ENCODE results near the gene LZTFL1. TPM values are rescaled to one million over a fixed set of nuclear protein-coding genes. Genes with fewer than 3 reads are reported as not detected.

LZTFL1 gene, protein sequence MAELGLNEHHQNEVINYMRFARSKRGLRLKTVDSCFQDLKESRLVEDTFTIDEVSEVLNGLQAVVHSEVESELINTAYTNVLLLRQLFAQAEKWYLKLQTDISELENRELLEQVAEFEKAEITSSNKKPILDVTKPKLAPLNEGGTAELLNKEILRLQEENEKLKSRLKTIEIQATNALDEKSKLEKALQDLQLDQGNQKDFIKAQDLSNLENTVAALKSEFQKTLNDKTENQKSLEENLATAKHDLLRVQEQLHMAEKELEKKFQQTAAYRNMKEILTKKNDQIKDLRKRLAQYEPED
- 17.6 and 21.9 TPM in 2 replicates for total RNA-seq
- long read RNA-seq, full-length matches to known transcripts, result 10 of 16 reads
- long read RNA-seq, partial matches to known transcripts, result 0 of 16 reads
- long read RNA-seq, other reads (novel, unspliced or antisense), result 6 of 16 reads

DNA sequence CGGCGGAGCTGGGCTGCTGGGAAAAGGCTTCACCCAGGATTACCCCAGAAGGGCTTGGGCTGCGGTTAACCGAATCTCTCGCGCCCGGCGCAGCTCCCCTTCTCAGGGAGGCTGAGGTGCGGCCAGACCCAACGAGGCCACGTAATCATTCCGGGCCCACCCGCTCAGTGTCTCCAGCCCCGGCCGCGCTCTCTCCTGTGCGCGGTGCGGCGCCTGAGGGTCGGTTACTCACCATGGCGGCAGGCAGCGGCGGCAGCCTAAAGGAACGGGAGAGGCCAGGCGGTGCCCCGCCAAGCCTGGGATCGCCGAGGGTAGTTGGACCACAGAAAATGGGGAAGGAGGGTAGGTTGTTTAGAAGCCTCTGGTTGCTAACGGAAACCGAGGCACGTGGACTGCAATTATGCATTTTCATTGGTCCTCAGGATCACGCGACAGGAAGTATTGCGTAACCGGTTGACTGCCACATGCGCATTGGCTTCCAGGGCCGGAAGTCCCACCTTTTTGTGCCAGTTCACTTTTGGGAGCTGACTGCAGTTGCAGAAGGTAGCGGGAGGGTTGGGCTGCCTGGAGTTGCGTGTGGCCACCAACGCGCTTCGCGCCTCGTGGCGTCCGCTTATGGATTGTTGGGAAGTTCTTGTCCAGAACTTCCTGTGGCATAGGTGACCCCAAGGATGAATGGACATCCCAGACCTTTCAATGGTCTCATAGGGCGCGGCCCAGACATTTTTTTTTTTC lies at the start of gene LZTFL1:
LZTFL1 (minus strand) TSS at position 363 of the 735 bp plus-strand sequence; CDS start at position 235, 128 bp downstream.
- Mint-ChIP-seq H3K9me3 (no peaks in the 10 kb centered on the region), H3K27me3 (ENCODE audit: low read depth) (peaks cover 51% of the 10 kb centered on the region), H3K27ac (ENCODE audit: unreplicated experiment) (peak within 1 kb of the TSS; percentile 72), H3K36me3 (ENCODE audit: low read depth) (no peaks in the 10 kb centered on the region), H3K4me3 (peak within 1 kb of the TSS; percentile 95), H3K4me1 (peaks cover 8% of the 10 kb centered on the region)
- TF ChIP-seq, protein P1, sequence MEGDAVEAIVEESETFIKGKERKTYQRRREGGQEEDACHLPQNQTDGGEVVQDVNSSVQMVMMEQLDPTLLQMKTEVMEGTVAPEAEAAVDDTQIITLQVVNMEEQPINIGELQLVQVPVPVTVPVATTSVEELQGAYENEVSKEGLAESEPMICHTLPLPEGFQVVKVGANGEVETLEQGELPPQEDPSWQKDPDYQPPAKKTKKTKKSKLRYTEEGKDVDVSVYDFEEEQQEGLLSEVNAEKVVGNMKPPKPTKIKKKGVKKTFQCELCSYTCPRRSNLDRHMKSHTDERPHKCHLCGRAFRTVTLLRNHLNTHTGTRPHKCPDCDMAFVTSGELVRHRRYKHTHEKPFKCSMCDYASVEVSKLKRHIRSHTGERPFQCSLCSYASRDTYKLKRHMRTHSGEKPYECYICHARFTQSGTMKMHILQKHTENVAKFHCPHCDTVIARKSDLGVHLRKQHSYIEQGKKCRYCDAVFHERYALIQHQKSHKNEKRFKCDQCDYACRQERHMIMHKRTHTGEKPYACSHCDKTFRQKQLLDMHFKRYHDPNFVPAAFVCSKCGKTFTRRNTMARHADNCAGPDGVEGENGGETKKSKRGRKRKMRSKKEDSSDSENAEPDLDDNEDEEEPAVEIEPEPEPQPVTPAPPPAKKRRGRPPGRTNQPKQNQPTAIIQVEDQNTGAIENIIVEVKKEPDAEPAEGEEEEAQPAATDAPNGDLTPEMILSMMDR (conservative IDR thresholded peaks at IDR 0.05), result no peak
- DNase-seq (ENCODE audit: low read depth, low spot score), result peak; percentile 66

GRCh38 chr3:45890405-45890804 lies 48.5 kb upstream of the LZTFL1 start:
- no peak for DNase-seq (ENCODE audit: low read depth, low spot score)
- H3K4me3 Mint-ChIP-seq, result no peak overlapping the region
- peaks cover 2% of the 10 kb centered on the region for H3K9me3 Mint-ChIP-seq
- no peak overlapping the region for H3K27ac Mint-ChIP-seq (ENCODE audit: unreplicated experiment)
- H3K27me3 Mint-ChIP-seq (ENCODE audit: low read depth), result no peaks in the 10 kb centered on the region
- H3K4me1 Mint-ChIP-seq, result no peaks in the 10 kb centered on the region
- TF ChIP-seq, protein P1 (conservative IDR thresholded peaks at IDR 0.05), result no peak
- H3K36me3 Mint-ChIP-seq (ENCODE audit: low read depth), result no peaks in the 10 kb centered on the region

GRCh38 chr3:45889337-45889736 lies 47.4 kb upstream of the LZTFL1 start:
- peaks cover 2% of the 10 kb centered on the region for H3K9me3 Mint-ChIP-seq

DNA sequence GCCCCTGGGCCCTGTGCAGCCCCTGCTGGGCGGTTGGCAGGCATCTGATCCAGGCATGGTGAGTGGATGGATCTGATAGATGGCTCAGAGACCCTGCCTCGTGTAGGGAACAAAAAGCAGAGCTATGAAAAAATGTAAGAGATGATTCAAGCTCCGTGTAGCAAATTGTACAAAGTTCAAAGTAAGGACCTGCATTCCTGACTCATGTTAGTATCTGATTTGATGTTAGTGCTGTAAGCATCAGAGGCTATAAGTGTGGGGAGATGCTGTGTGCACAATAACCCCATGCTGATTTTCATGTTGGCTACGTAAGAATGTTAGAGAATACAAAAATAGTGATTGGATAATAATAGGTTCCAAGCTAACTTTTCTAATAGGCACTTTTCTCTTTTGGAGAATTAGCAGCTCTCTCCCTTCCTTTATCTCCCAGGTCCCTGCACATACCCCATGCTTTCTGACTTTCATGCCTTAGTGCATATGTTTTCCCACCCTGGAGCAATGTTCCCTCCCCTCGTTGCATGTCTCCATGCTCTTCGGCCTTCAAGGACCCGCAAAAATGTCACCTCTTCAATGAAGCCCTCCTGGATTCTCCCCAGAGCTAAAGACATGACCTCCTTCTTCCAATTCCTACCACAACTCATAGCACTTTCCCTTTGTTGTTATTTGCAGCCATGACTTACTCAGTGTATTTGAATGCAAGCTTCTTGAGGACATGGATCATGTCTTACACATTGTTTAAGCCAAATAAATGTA lies 46.0 kb upstream of the LZTFL1 start:
- DNase-seq (ENCODE audit: low read depth, low spot score), result no peak
- H3K4me3 Mint-ChIP-seq, result no peak overlapping the region
- H3K36me3 Mint-ChIP-seq (ENCODE audit: low read depth), result no peaks in the 10 kb centered on the region
- H3K9me3 Mint-ChIP-seq, result peaks cover 2% of the 10 kb centered on the region
- TF ChIP-seq, protein P1 (conservative IDR thresholded peaks at IDR 0.05), result no peak
- no peaks in the 10 kb centered on the region for H3K27me3 Mint-ChIP-seq (ENCODE audit: low read depth)
- H3K4me1 Mint-ChIP-seq, result peaks cover 4% of the 10 kb centered on the region
- no peak overlapping the region for H3K27ac Mint-ChIP-seq (ENCODE audit: unreplicated experiment)

More at GRCh38 chr3:45889337-45889736, 47.4 kb upstream of the LZTFL1 start:
- no peaks in the 10 kb centered on the region for H3K36me3 Mint-ChIP-seq (ENCODE audit: low read depth)
- no peaks in the 10 kb centered on the region for H3K27me3 Mint-ChIP-seq (ENCODE audit: low read depth)
- H3K27ac Mint-ChIP-seq (ENCODE audit: unreplicated experiment), result no peak overlapping the region
- TF ChIP-seq, protein P1 (conservative IDR thresholded peaks at IDR 0.05), result no peak
- H3K4me3 Mint-ChIP-seq, result no peak overlapping the region
- H3K4me1 Mint-ChIP-seq, result no peaks in the 10 kb centered on the region
- DNase-seq (ENCODE audit: low read depth, low spot score), result no peak

DNA sequence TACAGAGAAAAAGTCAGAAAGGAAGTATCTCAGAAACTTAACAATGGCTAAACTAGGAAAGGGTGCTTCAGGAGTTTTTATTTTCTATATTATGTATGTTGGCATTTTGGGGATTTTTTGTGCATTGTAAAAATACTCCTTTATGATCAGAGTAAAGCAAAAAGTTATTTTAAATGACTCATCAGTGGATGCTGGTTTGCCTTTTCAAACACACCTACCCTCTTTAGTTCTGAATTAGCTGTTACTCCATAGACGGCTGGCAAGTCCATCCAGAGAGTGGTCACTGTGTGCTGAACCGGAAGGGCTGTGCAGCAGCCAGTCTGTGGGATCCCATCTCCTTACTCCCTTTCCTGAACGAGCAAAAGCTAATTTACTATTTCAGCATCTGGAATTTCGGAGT lies 45.4 kb upstream of the LZTFL1 start:
- TF ChIP-seq, protein P1 (conservative IDR thresholded peaks at IDR 0.05), result no peak
- Mint-ChIP-seq H3K27ac (ENCODE audit: unreplicated experiment) (no peak overlapping the region), H3K4me3 (no peak overlapping the region), H3K4me1 (peaks cover 4% of the 10 kb centered on the region), H3K36me3 (ENCODE audit: low read depth) (no peaks in the 10 kb centered on the region), H3K9me3 (peaks cover 1% of the 10 kb centered on the region), H3K27me3 (ENCODE audit: low read depth) (no peaks in the 10 kb centered on the region)
- no peak for DNase-seq (ENCODE audit: low read depth, low spot score)
